ENCODE data around the gene EGFL7. TPM values are rescaled to one million over a fixed set of nuclear protein-coding genes. Genes with fewer than 3 reads are reported as not detected.

Gene EGFL7
- polyA plus RNA-seq, 1 of the 3 experiments (the other 2 are of a cell fraction): 43.0 TPM

DNA sequence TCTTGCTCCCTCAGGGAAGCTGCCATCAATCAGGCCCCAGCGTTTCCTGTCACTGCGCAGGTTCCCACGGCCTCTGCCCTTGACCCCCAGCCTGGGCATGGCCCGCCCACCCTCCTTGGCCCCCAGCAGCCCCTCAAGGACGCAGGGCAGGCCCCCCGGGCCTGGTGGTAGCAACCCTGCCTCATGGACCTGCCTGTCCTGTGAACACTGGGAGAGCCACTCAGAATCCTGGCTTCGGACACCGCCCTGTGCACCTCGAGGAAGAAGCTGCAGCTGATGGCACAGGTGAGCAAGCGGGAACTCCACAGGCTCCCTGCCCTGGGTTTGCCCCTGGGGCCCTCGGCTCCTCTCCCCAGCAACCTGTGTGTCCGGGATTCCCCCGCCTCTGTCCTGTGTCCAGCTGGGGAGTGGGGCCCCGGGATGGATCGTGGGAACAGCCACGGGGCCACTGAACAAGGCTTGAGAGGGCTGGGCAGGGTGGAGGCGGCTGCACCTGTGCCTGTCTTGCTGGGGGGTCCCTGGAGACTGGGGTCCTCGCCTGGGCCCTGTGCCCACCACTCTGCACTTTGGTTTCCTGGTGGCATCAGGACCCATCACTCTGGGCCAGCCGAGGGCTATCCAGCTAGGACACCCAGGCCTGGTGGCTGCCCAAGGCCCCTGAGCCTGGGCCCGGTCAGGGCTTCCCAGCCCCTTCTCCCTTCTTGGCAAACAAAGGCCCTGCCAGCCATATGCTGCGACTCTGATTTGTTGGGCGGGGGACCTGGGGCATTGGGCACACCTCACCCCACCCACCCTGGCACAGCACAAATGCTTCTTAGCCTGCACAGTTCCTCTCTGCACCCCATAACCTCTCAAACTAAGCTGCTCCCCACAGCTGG, 33.5 kb upstream of the EGFL7 start:
- DNase-seq: no peak
- H3K9ac ChIP-seq: no peak overlapping the region
- H3K36me3 ChIP-seq (replicated peaks in 1 of 2; ENCODE audit: control insufficient read depth in 1 of 2, insufficient read depth in 2 of 2, low read length in 1 of 2): no peaks in the 10 kb centered on the region
- H3K4me1 ChIP-seq (ENCODE audit: control insufficient read depth in 1 of 2, insufficient read depth in 2 of 2, low read depth in 1 of 2, low read length in 1 of 2): peaks cover 9 to 16% of the 10 kb centered on the region in 2 experiments; a peak in 1 of 4 replicates
- no peaks in the 10 kb centered on the region for H3K9me3 ChIP-seq
- no peak overlapping the region for H3K4me3 ChIP-seq (ENCODE audit: low read depth in 2 of 2, low read length in 1 of 2)
- CTCF ChIA-PET: interaction anchor here (0.6 to 9.0 kb wide), 17 partner anchors 8 to 142 kb away, joined by 3 to 320 read pairs (median 4); no protein-coding TSS in a partner anchor
- TF ChIP-seq RXRA (IDR thresholded peaks at IDR 0.05; ENCODE audit: borderline replicate concordance, low read depth) (no peak), GATA2 (CRISPR knock-in tag; IDR thresholded peaks at IDR 0.05) (no peak)
- H3K79me2 ChIP-seq (ENCODE audit: insufficient read depth): no peaks in the 10 kb centered on the region
- POLR2A ChIA-PET: interaction anchor here (1.2 kb wide), 1 partner anchor 142 kb away, joined by 4 read pairs; no protein-coding TSS in a partner anchor
- 60% methylated on average over 2 of the region's 22 CpGs for WGBS (ENCODE audit: low lambda C conversion rate)
- H3K27ac ChIP-seq (ENCODE audit: low read depth in 2 of 2, low read length in 1 of 2): no peak overlapping the region
- H4K20me1 ChIP-seq (ENCODE audit: insufficient read depth): no peaks in the 10 kb centered on the region
- H3K27me3 ChIP-seq (ENCODE audit: insufficient read depth): peaks cover 15% of the 10 kb centered on the region
- no peak overlapping the region for H2AFZ ChIP-seq (ENCODE audit: low read depth)
- H3K4me2 ChIP-seq: no peak overlapping the region
- peaks cover 9% of the 10 kb centered on the region for H3F3A ChIP-seq (replicated peaks; ENCODE audit: insufficient read depth)
- no peaks in the 10 kb centered on the region for H3K9me2 ChIP-seq

DNA sequence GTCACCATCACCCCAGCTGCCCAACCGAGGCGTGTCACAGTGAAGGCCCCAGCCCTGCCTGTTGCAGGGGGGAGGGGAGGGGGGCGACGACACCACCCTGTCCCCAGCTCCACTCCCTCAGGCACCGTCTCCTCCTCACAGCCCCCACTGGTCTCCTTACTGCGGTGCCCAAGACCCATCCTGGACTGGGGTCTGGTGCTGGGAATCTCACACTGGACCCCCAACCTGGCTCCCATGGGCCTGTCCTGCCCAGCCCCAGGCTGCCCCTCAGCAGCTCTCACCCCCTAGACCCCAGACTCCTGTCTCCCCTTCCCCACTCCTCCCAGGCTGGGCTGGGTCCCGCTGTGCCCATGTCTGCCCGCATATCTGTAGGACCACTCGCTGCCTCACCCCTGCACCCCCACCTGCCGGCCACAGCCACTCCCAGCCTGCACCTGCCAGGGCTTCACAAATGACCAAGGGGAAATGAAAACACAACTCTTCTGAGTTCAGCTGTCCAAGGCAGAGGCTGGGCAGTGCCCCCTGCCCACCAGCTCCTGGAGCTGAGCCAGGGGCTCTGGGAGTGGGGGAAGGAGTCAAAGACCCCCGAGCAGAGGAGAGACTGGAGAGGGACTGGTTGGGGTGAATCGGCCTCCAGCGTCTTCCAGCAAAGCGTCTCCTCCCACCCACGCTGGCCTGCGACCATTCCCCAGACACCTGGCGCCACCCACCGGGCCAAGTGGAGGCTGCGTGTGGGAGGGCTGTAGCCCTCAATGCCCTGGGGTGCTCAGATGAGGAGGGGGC, 32.6 kb upstream of the EGFL7 start:
- Histone ChIP-seq H3K9ac (no peak overlapping the region), H4K20me1 (ENCODE audit: insufficient read depth) (no peaks in the 10 kb centered on the region), H3K4me2 (no peak overlapping the region), H2AFZ (ENCODE audit: low read depth) (no peak overlapping the region), H3K79me2 (ENCODE audit: insufficient read depth) (no peaks in the 10 kb centered on the region), H3K27me3 (ENCODE audit: insufficient read depth) (peaks cover 15% of the 10 kb centered on the region), H3F3A (replicated peaks; ENCODE audit: insufficient read depth) (peaks cover 9% of the 10 kb centered on the region), H3K9me3 (no peaks in the 10 kb centered on the region), H3K4me1 (ENCODE audit: control insufficient read depth in 1 of 2, insufficient read depth in 2 of 2, low read depth in 1 of 2, low read length in 1 of 2) (peaks cover 5 to 12% of the 10 kb centered on the region in 2 experiments; a peak in 1 of 4 replicates), H3K9me2 (no peaks in the 10 kb centered on the region), H3K4me3 (ENCODE audit: low read depth in 2 of 2, low read length in 1 of 2) (no peak overlapping the region; a peak in 1 of 4 replicates), H3K36me3 (replicated peaks in 1 of 2; ENCODE audit: control insufficient read depth in 1 of 2, insufficient read depth in 2 of 2, low read length in 1 of 2) (no peaks in the 10 kb centered on the region), H3K27ac (ENCODE audit: low read depth in 2 of 2, low read length in 1 of 2) (no peak overlapping the region)
- ChIA-PET CTCF (interaction anchor here (0.6 to 9.0 kb wide), 18 partner anchors 8 to 143 kb away, joined by 3 to 320 read pairs (median 4); no protein-coding TSS in a partner anchor), POLR2A (interaction anchor here (1.2 kb wide), 1 partner anchor 143 kb away, joined by 4 read pairs; no protein-coding TSS in a partner anchor)
- TF ChIP-seq JUND (IDR thresholded peaks at IDR 0.05) (no peak), CHD2 (IDR thresholded peaks at IDR 0.05; ENCODE audit: low read length, partially characterized antibody) (peak; percentile 17), TAF1 (IDR thresholded peaks at IDR 0.05; ENCODE audit: borderline replicate concordance, low read depth, low read length) (no peak), SMC3 (IDR thresholded peaks at IDR 0.05; ENCODE audit: low read depth, low read length) (peak; percentile 79), NRF1 (IDR thresholded peaks at IDR 0.05; ENCODE audit: low read depth, low read length) (peak; percentile 16; the same call in 1 of the 2 replicates), RAD21 (IDR thresholded peaks at IDR 0.05; ENCODE audit: low read length) (peak; percentile 88)
- TF ChIP-seq, protein P1, sequence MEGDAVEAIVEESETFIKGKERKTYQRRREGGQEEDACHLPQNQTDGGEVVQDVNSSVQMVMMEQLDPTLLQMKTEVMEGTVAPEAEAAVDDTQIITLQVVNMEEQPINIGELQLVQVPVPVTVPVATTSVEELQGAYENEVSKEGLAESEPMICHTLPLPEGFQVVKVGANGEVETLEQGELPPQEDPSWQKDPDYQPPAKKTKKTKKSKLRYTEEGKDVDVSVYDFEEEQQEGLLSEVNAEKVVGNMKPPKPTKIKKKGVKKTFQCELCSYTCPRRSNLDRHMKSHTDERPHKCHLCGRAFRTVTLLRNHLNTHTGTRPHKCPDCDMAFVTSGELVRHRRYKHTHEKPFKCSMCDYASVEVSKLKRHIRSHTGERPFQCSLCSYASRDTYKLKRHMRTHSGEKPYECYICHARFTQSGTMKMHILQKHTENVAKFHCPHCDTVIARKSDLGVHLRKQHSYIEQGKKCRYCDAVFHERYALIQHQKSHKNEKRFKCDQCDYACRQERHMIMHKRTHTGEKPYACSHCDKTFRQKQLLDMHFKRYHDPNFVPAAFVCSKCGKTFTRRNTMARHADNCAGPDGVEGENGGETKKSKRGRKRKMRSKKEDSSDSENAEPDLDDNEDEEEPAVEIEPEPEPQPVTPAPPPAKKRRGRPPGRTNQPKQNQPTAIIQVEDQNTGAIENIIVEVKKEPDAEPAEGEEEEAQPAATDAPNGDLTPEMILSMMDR (IDR thresholded peaks at IDR 0.05): peak; percentile 69
- DNase-seq: peak; percentile 91
- WGBS (ENCODE audit: low lambda C conversion rate): 41% methylated on average over 12 of the region's 19 CpGs

All from SK-N-SH (cell line).